BE2C (cell line): ENCODE measurements around the gene MED26.
"Not testable (repeated sequence)": the region's sequence is repeated elsewhere in the genome, so short reads cannot be mapped to it uniquely, and the experiment has no call there.

ENCODE experiments used
- DNase-seq: peaks from one replicate; pipeline ENCODE4 v3.0.0-alpha.2; 2020
- H3K27me3 ChIP-seq: fragments of 250-450 bp; sonication (Bioruptor Pico); 2 replicates; pipeline ENCODE4 v1.5.1; 2020; ENCODE audit warnings: mild to moderate bottlenecking
- H3K36me3 ChIP-seq: fragments of 250-450 bp; sonication (Bioruptor Pico); 2 replicates; pipeline ENCODE4 v1.5.1; 2020; ENCODE audit warnings: mild to moderate bottlenecking
- H3K4me1 ChIP-seq: fragments of 250-450 bp; sonication (Bioruptor Pico); 2 replicates; pipeline ENCODE4 v1.5.1; 2020
- H3K4me3 ChIP-seq: 2 replicates; pipeline ENCODE4 v1.5.1; 2011; ENCODE audit warnings: low read depth, low read length
- H3K9me3 ChIP-seq: fragments of 250-450 bp; sonication (Bioruptor Pico); 2 replicates; pipeline ENCODE4 v1.5.1; 2020
- TF ChIP-seq, protein P1 (sequence below): IDR thresholded peaks from 2 replicates; pipeline ENCODE4 v1.5.1; 2012; ENCODE audit warnings: mild to moderate bottlenecking, low read depth, low read length

MED26 gene

GRCh38 chr19:16671652-16672274 is 43.8 kb upstream of the MED26 start:
- no peaks in the 10 kb centered on the region for H3K27me3 ChIP-seq
- no peak for DNase-seq
- no peaks in the 10 kb centered on the region for H3K9me3 ChIP-seq
- H3K4me3 ChIP-seq: no peak overlapping the region
- TF ChIP-seq, protein P1, sequence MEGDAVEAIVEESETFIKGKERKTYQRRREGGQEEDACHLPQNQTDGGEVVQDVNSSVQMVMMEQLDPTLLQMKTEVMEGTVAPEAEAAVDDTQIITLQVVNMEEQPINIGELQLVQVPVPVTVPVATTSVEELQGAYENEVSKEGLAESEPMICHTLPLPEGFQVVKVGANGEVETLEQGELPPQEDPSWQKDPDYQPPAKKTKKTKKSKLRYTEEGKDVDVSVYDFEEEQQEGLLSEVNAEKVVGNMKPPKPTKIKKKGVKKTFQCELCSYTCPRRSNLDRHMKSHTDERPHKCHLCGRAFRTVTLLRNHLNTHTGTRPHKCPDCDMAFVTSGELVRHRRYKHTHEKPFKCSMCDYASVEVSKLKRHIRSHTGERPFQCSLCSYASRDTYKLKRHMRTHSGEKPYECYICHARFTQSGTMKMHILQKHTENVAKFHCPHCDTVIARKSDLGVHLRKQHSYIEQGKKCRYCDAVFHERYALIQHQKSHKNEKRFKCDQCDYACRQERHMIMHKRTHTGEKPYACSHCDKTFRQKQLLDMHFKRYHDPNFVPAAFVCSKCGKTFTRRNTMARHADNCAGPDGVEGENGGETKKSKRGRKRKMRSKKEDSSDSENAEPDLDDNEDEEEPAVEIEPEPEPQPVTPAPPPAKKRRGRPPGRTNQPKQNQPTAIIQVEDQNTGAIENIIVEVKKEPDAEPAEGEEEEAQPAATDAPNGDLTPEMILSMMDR: no peak
- no peaks in the 10 kb centered on the region for H3K4me1 ChIP-seq
- H3K36me3 ChIP-seq: no peaks in the 10 kb centered on the region

GRCh38 chr19:16670291-16670690 is 42.3 kb upstream of the MED26 start:
- no peaks in the 10 kb centered on the region for H3K27me3 ChIP-seq
- H3K36me3 ChIP-seq: no peaks in the 10 kb centered on the region; the same call in 1 of the 2 replicates
- TF ChIP-seq, protein P1: no peak
- H3K4me3 ChIP-seq: no peak overlapping the region
- no peak for DNase-seq
- H3K4me1 ChIP-seq: no peaks in the 10 kb centered on the region
- no peaks in the 10 kb centered on the region for H3K9me3 ChIP-seq

DNA sequence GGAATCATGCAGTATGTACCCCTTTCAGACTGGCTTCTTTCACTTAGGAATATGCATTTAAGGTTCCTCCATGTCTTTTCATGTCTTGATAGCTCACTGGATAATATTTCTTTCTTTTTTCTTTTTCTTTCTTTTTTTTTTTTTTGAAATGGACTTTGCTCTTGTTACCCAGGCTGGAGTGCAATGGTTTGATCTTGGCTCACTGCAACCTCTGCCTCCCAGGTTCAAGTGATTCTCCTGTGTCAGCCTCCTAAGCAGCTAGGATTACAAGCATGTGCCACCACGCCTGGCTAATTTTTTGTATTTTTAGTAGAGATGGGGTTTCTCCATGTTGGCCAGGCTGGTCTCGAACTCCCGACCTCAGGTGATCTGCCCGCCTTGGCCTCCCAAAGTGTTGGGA is 40.7 kb upstream of the MED26 start:
- H3K4me3 ChIP-seq, H3K27me3 ChIP-seq, H3K36me3 ChIP-seq, H3K4me1 ChIP-seq, DNase-seq, H3K9me3 ChIP-seq: not testable (repeated sequence)

DNA sequence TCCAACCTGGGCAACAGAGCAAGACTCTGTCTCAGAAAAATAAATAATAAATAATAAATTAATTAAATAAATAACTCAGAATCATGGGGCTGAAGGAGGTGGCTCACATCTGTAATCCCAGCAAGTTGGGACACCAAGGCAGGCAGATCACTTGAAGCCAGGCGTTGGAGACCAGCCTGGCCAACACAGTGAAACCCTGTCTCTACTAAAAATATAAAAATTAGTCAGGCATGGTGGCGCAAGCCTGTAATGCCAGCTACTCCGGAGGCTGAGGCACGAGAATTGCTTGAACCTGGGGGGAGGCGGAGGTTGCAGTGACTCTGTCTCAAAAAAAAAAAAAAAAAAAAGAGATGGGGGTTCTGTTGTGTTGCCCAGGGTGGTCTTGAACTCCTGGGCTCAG is 40.2 kb upstream of the MED26 start:
- Histone ChIP-seq H3K9me3 (no peaks in the 10 kb centered on the region), H3K4me3 (no peak overlapping the region), H3K4me1 (no peaks in the 10 kb centered on the region), H3K36me3 (no peaks in the 10 kb centered on the region; the same call in 1 of the 2 replicates), H3K27me3 (no peaks in the 10 kb centered on the region)
- TF ChIP-seq, protein P1: no peak
- no peak for DNase-seq

- TF ChIP-seq, protein P1: no peak
- Histone ChIP-seq H3K27me3 (no peaks in the 10 kb centered on the region), H3K9me3 (no peaks in the 10 kb centered on the region), H3K4me3 (peak overlapping the region; percentile 87), H3K36me3 (peaks cover 21% of the 10 kb centered on the region), H3K4me1 (no peaks in the 10 kb centered on the region)
- peak; percentile 75 for DNase-seq
These were observed 33.6 kb upstream of the MED26 start for GRCh38 chr19:16661480-16662034.

DNA sequence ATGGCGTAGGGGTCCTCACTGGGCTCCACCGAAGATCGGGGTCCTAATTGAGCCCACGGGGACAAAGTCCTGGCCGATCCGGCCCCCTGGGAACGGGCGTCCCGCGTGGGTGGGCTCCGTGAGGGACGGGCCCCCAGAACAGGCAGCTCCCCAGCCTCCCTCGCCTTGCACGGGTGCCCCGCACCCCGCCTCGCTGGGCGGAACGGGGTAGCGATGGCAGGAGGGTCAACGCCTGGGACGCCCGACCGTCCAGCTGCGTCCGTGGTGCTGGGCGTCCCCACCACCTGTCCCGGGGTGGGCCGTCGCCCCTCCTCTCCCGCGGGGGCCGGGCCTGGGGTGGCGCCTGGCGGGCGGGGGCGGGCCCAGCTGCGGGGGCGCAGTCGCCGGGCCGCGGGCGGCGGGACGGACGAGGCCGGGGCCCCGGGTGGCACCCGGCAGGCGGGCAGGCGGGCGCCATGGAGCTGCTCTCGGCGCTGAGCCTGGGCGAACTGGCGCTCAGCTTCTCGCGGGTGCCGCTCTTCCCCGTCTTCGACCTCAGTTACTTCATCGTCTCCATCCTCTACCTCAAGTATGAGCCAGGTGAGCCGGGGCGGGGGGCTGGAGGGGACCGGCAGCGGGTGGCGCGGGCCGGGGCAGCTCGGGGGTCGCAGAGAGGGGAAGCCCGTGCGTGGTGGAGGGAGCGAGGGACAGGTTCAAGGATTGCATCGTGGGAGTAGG is 32.9 kb upstream of the MED26 start, which contains the start of gene TMEM38A:
Gene TMEM38A (plus strand): TSS at position 377 of the 717 bp plus-strand sequence. CDS start 79 bp downstream, at position 456.
- peak within 1 kb of the TSS; percentile 87 for H3K4me3 ChIP-seq
- H3K9me3 ChIP-seq: no peaks in the 10 kb centered on the region
- no peaks in the 10 kb centered on the region for H3K4me1 ChIP-seq
- TF ChIP-seq, protein P1: no peak
- no peaks in the 10 kb centered on the region for H3K27me3 ChIP-seq
- DNase-seq: peak; percentile 68
- peaks cover 26% of the 10 kb centered on the region for H3K36me3 ChIP-seq
